Sigmoid colon (tissue), 7 donors: ENCODE results near the gene FGF4. TPM values are rescaled to one million over a fixed set of nuclear protein-coding genes. Genes with fewer than 3 reads are reported as not detected.

Experiments
- DNase-seq: peaks from one replicate; pipeline ENCODE4 v3.0.0-alpha.2; 2019
- H3K27ac ChIP-seq, 4 donors: fragments of 200-600 bp; sonication (generic); one replicate each; pipeline ENCODE4 v1.5.1; 2016 to 2019; ENCODE audit warnings: mild to moderate bottlenecking in 1 of 4
- H3K27me3 ChIP-seq, 3 donors: fragments of 200-600 bp; sonication (generic); one replicate each; pipeline ENCODE4 v1.5.1; 2019; ENCODE audit warnings: mild to moderate bottlenecking in 1 of 3
- H3K36me3 ChIP-seq, 4 donors: fragments of 200-600 bp; sonication (generic); one replicate each; pipeline ENCODE4 v1.5.1; 2016 to 2019
- H3K4me1 ChIP-seq, 4 donors: fragments of 200-600 bp; sonication (generic); one replicate each; pipeline ENCODE4 v1.5.1; 2017 to 2019
- H3K4me3 ChIP-seq, 4 donors: fragments of 200-600 bp; sonication (generic); one replicate each; pipeline ENCODE4 v1.5.1; 2017 to 2019; ENCODE audit warnings: mild to moderate bottlenecking in 2 of 4, moderate library complexity in 1 of 4
- H3K9me3 ChIP-seq, 4 donors: fragments of 200-600 bp in 3 of 4; sonication (generic) in 3 of 4; one replicate each; pipeline versions ENCODE4 v1.5.1 to v1.6.1; 2013 to 2019
- EP300 ChIP-seq, 4 donors: sonication (generic); formaldehyde crosslinking; IDR thresholded peaks; one replicate each; pipeline ENCODE4 v1.6.1; 2017; ENCODE audit warnings: antibody characterized with exemption in 4 of 4
- POLR2A ChIP-seq, 2 donors: fragments of 450-650 bp; IDR thresholded peaks; one replicate each; pipeline ENCODE4 v1.6.1; 2016; ENCODE audit warnings: antibody characterized with exemption in 2 of 2, mild to moderate bottlenecking in 2 of 2, moderate library complexity in 2 of 2
- POLR2AphosphoS5 ChIP-seq, 4 donors: sonication (generic); formaldehyde crosslinking; IDR thresholded peaks; one replicate each; pipeline ENCODE4 v1.6.1; 2017; ENCODE audit warnings: antibody characterized with exemption in 4 of 4
- WGBS, 2 donors: extraction: QIAGEN DNeasy Blood & Tissue Kit; methylation state at CpG; one replicate each; pipeline ENCODE4 v1.1.7; 2013; 5-methylcytosine and 5-hydroxymethylcytosine counted together
- intact Hi-C: fragments of 100-400 bp; cut with DNase I; formaldehyde crosslinking; loops from one replicate; pipeline ENCODE4 v1.15.1; 2023
- polyA plus RNA-seq, 3 donors: library from polyadenylated mRNA; stranded (reverse); fragments of 200-250 nt; gene quantifications; one replicate each; pipeline ENCODE4 v1.2.3, GENCODE V29; 2013
- total RNA-seq, 4 donors: library from RNA; depleted of rRNA; stranded (reverse); fragments of >200 nt; gene quantifications; one replicate each; pipeline ENCODE4 v1.1.0, GENCODE V29; 2016
- TF ChIP-seq, protein P1 (sequence below), 4 experiments: fragments of 450-650 bp in 3 of 4; fragments of 200-600 bp in 1 of 4; IDR thresholded peaks; one replicate each; pipeline ENCODE4 v1.5.1; 2016 to 2019; ENCODE audit warnings: antibody characterized with exemption in 4 of 4, mild to moderate bottlenecking in 3 of 4, moderate library complexity in 2 of 4
- donor health status: healthy with polysubstance abuse.
- donor health status: Bipolar disorder and iron deficiency.
- donor health status: healthy.

The FGF4 gene
- total and polyA plus RNA-seq, 7 donors, result not detected

DNA sequence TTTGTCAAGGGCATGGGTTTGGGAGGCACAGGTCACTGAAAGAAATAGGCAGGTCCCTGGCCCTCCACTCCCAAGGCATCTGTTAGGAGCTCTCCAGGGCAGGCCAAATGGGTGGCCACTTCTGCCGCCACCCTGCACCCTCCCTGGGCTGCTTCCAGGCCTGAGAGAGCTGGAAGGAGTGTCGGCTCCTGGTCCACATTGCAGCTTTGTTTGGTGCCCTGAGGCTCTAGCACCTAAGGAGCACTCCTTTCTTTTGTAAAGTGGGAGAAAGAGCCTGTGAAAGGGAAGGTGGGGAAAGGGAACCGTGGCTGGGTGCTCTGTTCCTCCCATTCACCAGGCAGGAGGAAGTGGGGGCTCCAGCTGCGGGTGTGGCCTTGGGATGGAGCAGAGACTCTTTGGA lies 12.3 kb upstream of the FGF4 start:
- WGBS, 2 donors, result 50 to 67% methylated on average over 4 of the region's 4 CpGs
- TF ChIP-seq EP300 (IDR thresholded peaks at IDR 0.05) (no peak), POLR2AphosphoS5 (IDR thresholded peaks at IDR 0.05) (no peak), POLR2A (IDR thresholded peaks at IDR 0.05) (no peak)
- TF ChIP-seq, protein P1, sequence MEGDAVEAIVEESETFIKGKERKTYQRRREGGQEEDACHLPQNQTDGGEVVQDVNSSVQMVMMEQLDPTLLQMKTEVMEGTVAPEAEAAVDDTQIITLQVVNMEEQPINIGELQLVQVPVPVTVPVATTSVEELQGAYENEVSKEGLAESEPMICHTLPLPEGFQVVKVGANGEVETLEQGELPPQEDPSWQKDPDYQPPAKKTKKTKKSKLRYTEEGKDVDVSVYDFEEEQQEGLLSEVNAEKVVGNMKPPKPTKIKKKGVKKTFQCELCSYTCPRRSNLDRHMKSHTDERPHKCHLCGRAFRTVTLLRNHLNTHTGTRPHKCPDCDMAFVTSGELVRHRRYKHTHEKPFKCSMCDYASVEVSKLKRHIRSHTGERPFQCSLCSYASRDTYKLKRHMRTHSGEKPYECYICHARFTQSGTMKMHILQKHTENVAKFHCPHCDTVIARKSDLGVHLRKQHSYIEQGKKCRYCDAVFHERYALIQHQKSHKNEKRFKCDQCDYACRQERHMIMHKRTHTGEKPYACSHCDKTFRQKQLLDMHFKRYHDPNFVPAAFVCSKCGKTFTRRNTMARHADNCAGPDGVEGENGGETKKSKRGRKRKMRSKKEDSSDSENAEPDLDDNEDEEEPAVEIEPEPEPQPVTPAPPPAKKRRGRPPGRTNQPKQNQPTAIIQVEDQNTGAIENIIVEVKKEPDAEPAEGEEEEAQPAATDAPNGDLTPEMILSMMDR (IDR thresholded peaks at IDR 0.05), result no peak
- intact Hi-C loops, result no loop called here
- H3K27me3 ChIP-seq, result no peaks in the 10 kb centered on the region
- H3K27ac ChIP-seq, result no peak overlapping the region
- H3K9me3 ChIP-seq, result no peaks in the 10 kb centered on the region
- no peaks in the 10 kb centered on the region for H3K36me3 ChIP-seq
- peaks cover 0 to 15% (median 7%) of the 10 kb centered on the region in 4 donors for H3K4me1 ChIP-seq
- DNase-seq, result no peak
- no peak overlapping the region for H3K4me3 ChIP-seq

DNA sequence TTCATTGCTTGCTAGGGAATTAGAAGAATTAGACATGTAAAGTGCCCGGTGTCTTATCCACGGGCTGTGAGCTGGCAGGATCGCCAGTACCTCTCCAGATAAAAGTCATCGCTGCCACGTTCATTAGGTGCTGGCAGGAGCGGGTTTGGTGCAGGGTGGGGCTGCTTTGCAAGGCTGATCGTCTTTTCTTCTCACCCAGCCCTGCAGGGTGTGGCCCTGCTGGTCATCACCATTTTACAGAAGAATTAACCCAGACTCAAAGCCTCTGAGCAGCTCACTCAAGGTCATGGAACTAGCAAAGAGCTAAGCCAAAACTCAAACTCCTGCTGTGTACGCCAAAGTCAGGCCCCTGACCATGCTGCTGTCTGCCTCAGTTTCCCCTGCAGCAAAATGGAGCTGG lies 6.1 kb upstream of the FGF4 start:
- 29 to 74% methylated on average over 8 of the region's 8 CpGs for WGBS, 2 donors
- H3K9me3 ChIP-seq, result no peaks in the 10 kb centered on the region

DNA sequence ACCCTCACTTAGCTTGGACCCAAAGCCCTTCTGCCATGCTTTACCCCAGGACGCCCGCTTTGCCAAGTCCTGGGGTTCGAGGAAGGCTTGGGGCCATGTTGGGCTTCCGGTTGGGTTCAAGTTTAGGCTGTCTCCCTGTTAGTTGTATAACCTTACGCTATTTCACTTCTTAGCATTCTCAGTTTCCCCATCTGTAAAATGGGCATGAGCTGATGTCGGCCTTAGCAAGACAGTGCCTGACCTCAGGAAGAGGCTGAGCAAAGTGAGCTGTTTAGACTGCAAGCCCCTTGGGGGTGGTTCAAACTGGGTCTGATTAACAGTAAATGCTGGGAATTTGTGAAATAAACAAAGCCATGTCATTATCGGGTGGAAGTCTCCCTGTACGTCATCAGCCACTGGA lies 3.2 kb upstream of the FGF4 start:
- Histone ChIP-seq H3K4me3 (no peak overlapping the region), H3K4me1 (peaks cover 0 to 7% (median 0%) of the 10 kb centered on the region in 4 donors), H3K27me3 (peaks cover 16 to 42% (median 41%) of the 10 kb centered on the region in 3 donors), H3K9me3 (no peaks in the 10 kb centered on the region), H3K27ac (no peak overlapping the region), H3K36me3 (no peaks in the 10 kb centered on the region)
- DNase-seq, result no peak
- intact Hi-C loops, result no loop called here
- TF ChIP-seq EP300 (IDR thresholded peaks at IDR 0.05) (no peak), POLR2AphosphoS5 (IDR thresholded peaks at IDR 0.05) (no peak), POLR2A (IDR thresholded peaks at IDR 0.05) (no peak)
- TF ChIP-seq, protein P1 (IDR thresholded peaks at IDR 0.05), result no peak
- 84 to 87% methylated on average over 8 of the region's 8 CpGs for WGBS, 2 donors

More for the DNA sequence above, 6.1 kb upstream of the FGF4 start:
- H3K4me3 ChIP-seq, result no peak overlapping the region
- peaks cover 0 to 13% (median 12%) of the 10 kb centered on the region in 3 donors for H3K27me3 ChIP-seq
- no peak for TF ChIP-seq POLR2A (IDR thresholded peaks at IDR 0.05)
- TF ChIP-seq, protein P1 (IDR thresholded peaks at IDR 0.05), result no peak
- no peak for TF ChIP-seq EP300 (IDR thresholded peaks at IDR 0.05)
- no peak for TF ChIP-seq POLR2AphosphoS5 (IDR thresholded peaks at IDR 0.05)
- H3K27ac ChIP-seq, result no peak overlapping the region
- H3K4me1 ChIP-seq, result no peaks in the 10 kb centered on the region
- no peaks in the 10 kb centered on the region for H3K36me3 ChIP-seq
- no peak for DNase-seq
- intact Hi-C loops, result no loop called here

DNA sequence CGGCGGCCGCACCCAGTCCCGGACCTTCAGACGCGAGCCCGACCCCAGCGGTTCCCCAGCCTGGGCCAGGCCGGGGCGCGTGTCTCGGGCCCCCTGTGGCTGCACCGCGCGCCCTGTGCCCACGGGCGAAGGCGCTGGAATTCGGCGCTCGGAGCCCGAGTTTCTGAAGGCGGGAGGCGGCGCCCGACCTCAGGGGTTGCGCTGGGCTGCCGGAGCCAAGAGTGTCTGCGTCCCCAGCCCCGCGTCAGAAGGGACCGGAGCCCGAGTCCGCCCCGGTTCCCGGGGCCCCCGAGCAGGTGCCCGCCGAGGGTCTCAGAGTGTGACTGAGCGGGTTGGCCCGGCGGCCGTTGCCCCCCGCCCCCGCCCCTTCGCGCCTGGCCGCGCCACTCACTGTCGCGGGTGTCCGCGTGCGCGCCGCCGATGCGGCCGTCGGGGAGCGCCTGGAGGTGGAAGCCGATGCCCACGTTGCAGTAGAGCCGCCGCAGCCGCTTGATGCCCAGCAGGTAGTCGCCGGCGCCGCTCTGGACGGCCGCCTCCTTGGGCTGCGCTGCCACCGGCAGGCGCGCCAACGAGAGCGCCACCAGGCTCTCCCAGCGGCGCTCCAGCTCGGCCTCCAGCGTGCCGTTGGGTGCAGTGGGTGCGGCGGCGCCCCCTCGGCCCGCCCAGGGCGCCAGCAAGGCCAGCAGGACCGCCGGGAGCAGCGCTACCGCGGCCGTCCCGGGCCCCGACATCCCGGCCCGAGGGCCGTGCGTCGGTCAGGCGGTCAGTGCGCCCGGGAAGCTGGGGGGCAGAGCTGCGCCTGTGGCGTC lies 583 bp downstream of the FGF4 start:
- Histone ChIP-seq H3K36me3 (no peaks in the 10 kb centered on the region), H3K4me3 (no peak overlapping the region), H3K9me3 (no peaks in the 10 kb centered on the region), H3K27ac (no peak overlapping the region), H3K27me3 (peaks cover 21 to 77% (median 39%) of the 10 kb centered on the region in 3 donors), H3K4me1 (peaks cover 0 to 7% (median 0%) of the 10 kb centered on the region in 4 donors)
- 4 to 7% methylated on average over 107 of the region's 107 CpGs for WGBS, 2 donors
- no peak for DNase-seq
- TF ChIP-seq POLR2AphosphoS5 (IDR thresholded peaks at IDR 0.05), result no peak
- TF ChIP-seq, protein P1 (IDR thresholded peaks at IDR 0.05), result no peak
- TF ChIP-seq POLR2A (IDR thresholded peaks at IDR 0.05), result no peak
- no peak for TF ChIP-seq EP300 (IDR thresholded peaks at IDR 0.05)
- intact Hi-C loops, result no loop called here
